Hematopoietic multipotent progenitor cell treated with erythropoietin and hydrocortisone succinate and interleukin-3 and kit ligand, for 4 days (in vitro differentiated cells): ENCODE measurements around the gene PITPNM1.
"Not testable (repeated sequence)": the region's sequence is repeated elsewhere in the genome, so short reads cannot be mapped to it uniquely, and the experiment has no call there.

ENCODE experiments used
- DNase-seq: peaks from one replicate; pipeline ENCODE4 v3.0.0-alpha.2; 2015

The PITPNM1 gene

DNA sequence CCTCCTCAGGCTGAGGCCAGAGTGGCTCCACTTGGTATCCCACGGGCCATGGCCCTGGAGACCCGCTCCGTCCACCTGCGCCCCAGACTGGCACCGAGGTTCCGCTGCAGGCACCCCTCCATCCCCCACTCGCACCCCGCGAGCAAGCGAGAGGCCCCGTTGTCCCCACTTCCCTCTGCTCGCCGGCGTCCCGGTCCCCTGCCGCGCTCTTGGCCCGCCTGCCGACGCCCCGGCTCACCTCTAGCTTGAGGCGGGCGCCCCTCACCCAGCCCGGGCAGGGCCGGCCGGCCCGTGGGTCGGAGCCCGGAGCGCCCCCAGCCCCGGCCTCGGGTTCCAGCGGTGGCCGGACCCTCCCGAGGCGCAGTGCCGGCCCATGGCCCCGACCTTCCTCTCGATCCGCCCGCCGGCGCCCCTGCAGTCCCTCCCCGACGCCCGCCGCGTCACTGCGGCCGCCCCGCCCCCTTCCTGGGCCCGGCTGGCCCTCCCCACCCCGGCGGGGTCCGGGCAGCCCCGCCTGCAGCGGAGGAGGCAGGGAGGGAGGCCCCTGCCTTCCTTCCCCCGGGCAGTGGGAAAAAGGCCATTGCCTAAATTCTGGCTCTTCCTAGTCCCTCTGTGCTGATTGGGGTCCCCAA is at the start of gene PITPNM1:
Gene PITPNM1 (minus strand): TSS at position 414 of the 632 bp plus-strand sequence. CDS start 1,183 bp downstream, outside the sequence.
- DNase-seq = peak; percentile 53

DNA sequence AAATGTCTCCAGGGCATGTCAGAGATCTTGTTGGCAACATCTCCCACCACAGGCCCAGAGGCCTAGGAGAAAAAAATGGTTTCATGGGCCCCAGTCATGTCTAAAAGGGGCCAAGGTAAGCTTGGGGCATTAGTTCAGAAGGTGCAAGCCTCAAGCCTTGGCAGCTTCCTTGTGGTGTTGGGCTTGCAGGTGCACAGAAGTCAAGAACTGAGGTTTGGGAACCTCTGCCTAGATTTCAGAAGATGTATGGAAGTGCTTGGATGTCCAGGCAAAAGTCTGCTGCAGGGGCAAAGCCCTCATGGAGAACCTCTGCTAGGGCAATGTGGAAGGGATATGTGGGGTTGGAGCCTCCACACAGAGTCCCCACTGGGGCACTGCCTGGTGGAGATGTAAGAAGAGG is 46.5 kb upstream of the PITPNM1 start:
- DNase-seq = not testable (repeated sequence)

DNA sequence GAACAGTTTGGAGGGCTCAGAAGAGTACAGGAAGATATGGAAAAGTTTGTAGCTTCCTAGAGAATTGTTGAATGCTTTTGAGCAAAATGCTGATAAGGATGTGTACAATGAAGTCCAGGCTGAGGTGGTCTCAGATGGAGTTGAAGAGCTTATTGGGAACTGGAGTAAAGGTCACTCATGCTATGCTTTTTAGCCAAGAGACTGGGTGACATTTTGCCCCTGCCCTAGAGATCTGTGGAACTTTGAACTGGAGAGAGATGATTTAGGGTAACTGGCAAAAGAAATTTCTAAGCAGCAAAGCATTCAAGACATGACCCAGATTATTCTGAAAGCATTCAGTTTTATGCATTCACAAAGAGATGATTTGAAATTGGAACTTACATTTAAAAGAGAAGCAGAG is 46.0 kb upstream of the PITPNM1 start:
- DNase-seq = no peak

DNA sequence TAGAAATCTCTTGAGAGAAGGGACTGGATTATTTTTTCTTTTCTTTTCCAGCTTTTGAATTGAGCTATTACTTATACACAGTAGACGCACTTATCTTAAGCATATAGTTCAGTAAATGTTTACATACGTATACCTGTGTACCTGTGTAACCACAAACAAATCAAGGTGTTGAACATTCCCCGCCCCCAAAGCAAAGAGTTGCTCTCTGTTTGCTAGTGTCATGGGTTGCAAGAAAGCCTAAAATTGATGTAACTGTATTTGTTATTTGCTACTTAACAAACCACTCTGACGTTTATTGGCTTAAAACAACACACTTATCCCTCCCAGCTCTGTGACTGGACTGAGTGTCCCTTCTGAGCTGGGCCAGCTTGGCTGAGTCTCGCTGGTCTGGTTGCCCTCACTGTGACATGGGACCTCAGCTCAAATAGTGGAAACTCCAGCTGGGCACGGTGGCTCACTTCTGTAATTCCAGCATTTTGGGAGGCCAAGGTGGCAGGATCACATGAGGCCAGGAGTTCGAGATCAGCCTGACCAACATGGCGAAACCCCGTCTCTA is 43.5 kb upstream of the PITPNM1 start:
- no peak for DNase-seq

DNA sequence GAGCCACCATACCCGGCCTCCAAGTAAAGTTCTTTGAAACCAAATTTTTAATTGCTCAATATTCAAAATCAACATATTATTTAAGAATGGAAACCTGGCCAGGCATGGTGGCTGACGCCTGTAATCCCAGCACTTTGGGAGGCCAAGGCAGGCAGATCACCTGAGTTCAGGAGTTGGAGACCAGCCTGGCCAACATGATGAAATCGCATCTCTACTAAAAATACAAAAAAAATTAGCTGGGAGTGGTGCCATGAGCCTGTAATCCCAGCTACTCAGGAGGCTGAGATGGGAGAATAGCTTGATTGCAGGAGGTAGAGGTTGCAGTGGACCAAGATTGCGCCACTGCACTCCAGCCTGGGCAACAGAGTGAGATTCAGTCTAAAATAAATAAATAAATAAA is 42.9 kb upstream of the PITPNM1 start:
- not testable (repeated sequence) for DNase-seq

DNA sequence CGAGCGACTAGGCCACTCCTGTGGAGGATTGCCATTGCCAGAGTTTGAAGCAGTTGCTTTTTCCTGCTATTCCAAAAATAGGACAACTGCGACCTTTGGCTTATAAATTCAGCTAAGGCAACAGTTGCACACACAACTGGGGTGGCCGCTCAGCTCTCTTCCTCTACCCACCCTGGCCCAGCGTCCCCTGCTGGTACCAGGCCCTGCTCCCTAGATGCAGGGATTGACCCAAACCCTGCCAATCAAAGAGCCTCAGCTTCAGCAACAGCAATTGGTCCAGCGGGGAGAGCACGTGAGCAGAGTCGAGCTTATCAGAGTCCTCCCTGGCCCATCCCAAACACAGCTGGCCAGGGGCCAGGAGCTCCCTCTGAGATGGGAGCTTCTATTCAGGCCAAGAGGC is 40.1 kb upstream of the PITPNM1 start:
- peak; percentile 53 for DNase-seq

DNA sequence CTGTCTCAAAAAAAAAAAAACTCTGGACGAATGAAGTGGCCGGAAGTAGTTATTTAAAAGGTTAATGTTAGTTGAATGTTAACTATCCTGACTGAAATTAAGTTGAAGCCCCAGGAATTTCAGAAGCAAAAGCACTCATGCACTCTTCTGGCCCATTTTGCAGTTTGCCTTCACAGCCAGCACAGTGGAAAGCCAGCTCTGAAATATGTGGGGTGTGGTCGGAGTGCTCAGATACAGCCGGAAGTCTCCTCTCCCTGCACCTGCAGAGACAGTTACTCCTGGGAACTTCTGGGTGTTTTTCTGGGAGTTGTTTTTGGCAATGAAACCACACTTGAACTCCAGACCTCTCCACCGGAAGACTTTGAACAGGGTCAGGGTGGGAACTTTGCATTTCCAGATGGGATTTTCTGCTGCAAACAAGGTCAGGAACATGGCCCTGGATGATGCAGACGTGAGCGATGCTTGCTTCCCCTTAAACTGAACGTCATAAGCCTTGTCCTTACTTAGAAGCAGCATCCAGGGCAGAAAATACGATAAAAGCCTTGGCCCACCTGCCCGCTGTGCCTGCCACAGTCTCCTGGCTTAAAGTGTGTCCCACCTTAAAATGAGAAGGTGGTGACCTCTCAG is 39.6 kb upstream of the PITPNM1 start:
- DNase-seq = no peak

DNA sequence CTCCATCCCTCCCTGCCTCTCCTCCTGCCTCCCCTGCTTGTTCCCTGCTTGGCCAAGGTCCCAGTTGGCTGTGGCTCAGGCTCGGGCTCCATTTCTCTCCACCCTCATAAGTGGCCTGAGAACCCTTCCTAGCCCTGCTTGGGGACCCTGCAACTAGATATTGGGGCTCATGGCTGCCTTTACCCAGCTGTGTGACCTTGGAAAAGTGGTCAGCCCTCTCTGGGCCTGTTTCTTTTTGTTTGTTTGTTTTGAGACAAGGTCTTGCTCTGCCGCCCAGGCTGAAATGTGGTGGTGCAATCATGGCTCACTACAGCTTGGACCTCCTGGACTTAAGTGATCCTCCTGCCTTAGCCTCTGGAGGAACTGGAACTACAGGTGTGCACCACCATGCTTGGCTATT is 38.4 kb upstream of the PITPNM1 start:
- no peak for DNase-seq

DNA sequence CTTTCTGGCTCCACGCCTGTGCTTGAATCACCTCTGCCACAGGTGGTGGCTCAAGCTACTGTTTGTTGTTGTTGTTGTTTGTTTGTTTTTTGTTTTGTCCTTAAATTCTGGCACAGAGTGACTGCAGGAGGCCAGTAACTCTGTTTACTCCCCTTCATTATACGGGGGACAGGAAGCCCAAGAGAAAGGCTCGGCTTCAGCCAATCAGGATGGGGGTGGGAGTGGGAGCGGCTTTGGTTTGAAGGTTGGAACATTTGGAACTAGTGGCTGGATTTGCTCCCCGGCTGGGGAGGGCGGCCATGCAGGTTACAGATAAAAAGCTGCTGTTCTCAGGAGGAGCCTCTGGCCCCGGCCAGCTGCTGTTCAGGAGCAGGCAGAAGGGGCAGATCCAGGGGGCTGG is 37.8 kb upstream of the PITPNM1 start:
- no peak for DNase-seq

DNA sequence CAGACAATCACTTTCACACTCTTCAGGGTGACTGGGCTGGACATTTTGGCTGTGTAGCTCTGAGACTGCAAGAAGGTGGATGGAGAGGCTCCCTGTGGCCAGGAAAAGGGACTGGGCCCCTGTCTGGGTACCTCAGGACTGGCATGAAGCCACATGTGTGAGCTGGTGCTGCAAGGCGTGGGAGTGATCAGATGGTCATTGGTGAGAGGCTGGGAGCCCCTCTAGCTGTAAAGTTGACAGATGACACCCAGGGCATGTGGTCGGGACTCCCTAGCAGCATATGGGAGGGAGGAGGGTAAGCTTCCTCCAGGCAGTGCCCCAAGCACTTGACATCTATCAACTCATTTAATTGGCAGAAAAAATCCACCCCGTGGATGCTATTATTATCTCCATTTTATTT is 37.0 kb upstream of the PITPNM1 start:
- DNase-seq = no peak

DNA sequence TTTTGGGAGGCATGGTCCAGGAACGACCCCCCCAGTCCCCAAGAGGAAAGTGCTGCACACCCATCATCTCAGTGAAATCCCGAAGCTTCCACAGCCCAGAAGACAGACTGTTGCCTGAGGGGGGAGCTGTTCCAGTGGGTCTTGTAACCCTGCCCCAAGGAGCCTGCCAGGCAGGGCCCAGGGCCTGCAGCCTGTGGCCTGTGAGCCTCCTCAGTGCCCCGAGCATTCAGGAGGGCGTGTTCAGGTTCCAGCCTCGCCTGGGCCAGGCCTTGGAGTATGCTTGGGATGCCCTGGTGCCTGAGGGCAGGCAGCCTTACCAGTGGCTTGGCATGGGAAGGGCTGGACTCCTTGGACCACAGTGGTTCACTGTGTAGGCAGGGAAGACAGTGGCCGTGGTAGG is 36.0 kb upstream of the PITPNM1 start:
- DNase-seq = no peak

DNA sequence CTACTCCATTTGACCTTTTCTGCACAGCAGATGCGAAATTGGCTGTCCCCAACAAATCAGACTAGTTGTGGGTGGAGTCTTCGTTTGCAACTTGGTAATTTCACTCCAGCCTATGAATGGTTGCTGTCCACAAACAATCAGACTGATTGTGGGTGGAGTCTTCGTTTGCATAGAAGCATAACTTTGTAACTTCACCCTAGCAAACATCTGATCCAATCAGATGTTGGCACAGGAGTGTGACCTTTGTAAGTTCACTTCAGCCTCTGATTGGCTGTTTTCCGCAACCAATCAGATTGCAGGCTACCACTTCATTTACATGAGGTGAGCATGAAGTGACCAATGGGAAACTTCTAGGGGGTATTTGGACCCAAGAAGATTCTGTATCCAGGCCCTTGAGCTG is 34.4 kb upstream of the PITPNM1 start:
- peak; percentile 15 for DNase-seq

DNA sequence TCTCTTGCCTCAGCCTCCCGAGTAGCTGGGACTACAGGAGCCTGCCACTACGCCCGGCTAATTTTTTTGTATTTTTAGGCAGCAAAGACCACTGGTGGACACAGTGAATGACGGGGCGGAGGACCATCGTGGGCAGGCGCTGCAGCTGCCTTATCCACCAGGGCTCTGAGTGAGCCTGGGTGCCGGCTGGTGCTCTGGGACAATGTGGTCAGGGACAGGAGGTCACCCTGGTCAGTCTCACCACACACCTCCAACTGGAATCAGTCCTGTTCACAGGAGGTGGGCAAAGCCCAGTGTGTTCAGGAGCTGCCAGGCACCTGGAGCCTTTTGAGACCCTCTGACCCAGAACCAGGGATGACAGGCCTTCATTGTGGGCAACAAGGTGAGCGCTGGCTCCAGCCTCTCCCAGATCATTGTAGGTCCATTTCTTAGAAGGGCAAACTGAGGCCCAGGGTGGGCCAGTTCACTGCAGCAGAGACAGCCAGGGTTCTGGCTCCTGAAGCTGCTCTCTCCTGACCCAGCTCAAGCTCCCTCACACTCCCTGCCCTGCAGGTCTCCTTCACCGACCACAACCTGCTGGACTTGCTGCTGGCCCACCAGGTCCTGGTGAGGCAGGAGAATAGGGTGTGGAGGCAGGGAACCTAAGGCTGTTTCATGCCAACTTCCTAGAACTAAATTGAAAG is 33.8 kb upstream of the PITPNM1 start:
- no peak for DNase-seq

DNA sequence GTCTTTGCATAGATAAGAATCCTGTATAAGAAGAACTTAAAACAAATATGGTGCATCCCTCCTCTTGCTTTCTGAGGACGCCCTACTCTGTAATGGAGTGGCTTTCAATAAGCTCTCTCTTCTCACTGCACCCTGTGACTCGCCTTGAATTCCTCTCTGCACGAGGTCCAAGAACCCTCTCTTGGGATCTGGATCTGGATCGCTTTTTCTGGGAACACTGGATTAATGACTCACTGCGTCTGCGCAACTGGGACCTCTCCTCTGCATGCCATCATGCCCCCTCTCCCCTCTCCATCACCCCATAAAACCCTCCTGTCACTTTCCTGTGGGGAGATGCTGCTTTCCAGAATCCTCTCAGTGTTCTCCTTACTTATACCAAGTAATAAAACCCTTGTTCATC is 33.1 kb upstream of the PITPNM1 start:
- DNase-seq = no peak

DNA sequence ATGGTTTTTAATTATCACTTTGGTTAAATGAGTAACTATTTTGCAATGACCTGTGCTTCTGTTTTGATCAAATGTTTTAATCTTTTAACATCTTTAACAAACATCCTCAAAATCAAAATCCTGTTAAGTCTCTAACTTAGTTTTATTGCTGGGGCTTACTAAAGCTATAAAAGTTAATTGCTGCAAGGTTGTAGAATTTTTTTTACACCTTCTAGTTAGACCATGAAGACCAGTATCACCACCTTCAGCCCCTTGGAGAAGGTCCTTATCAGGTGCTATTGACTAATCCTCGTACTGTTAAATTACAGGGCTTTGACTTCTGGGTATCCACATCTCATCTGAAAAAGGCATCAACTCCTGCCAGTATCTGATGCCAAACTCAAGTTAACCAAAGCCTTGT is 30.4 kb upstream of the PITPNM1 start:
- no peak for DNase-seq

DNA sequence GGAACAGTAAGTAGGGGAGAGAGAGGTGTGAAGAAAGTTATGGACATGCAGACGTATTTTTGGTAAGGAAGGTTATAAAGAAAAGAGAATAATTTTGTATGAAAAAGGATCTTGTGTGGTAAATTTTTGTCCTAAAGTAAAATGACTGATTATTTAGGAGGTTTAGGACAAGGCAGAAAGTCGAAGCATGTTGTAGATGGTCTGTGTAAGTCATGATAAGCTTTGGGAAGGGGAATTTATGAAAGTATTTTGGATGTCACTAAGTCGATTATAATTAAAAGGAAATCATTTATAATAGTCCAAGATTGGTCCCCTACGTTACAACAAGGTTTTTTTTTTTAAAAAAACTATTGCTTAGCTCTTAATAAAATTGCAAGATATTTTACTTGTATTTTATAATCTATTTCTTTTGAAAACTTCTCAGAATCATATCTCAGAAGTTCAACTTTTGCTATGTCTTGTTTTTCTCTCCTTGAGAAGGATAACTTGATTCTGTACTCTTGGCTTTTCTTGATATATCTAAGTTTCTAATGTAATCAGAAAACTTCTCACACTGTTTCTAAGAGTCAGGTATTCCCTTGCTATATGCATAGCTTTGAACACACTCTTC is 29.0 kb upstream of the PITPNM1 start:
- peak; percentile 17 for DNase-seq

DNA sequence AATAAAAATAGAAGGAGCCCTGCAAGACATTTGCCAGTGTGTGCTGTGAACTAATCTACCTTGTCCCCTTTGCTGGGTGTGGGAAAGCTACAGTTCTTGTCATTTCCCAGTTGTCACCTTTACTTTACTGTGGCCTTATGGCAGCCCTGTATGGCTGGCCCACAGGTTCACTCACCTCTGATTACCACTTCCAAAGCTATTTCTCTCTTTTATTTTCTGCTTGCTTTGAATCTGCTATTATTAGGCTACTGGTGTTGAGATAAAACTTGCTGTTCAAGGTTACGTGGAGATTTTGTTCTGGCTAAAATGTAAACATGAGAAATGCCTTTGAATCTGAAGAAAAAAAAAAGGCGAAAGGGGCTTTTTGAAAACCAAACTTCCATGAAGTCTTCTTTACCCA is 27.7 kb upstream of the PITPNM1 start:
- DNase-seq = no peak

DNA sequence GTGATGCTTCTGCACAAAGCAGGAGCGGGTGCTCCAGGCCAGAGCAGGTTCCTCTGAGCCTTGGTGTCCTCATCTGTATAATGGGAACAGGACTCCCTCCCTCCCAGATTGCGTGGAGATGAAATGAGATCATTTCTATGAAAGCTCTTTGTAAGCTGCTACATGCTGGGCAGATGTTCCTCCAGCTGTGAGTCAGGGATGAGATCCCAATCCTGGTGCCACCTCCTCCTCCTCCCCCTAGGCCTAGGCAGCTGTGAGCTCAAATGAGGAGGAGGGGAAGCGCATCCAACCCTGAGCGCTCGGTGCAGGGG is 25.1 kb upstream of the PITPNM1 start:
- no peak for DNase-seq

DNA sequence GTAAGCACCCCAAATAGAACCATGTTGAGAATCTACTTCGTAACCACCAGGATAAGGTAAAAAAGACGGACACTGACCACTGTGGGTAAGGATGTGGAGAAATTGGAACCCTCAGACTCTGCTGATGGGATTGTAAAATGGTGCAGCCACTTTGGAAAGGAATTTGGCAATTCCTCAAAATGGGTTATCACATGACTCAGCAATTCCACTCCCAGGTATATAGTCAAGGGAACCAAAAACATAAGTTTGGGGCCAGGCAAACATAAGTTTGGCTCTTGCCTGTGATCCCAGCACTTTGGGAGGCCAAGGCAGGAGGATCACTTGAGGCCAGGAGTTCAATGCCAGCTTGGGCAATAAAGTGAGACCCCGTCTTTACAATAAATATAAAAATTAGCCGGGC is 23.2 kb upstream of the PITPNM1 start:
- DNase-seq = no peak

DNA sequence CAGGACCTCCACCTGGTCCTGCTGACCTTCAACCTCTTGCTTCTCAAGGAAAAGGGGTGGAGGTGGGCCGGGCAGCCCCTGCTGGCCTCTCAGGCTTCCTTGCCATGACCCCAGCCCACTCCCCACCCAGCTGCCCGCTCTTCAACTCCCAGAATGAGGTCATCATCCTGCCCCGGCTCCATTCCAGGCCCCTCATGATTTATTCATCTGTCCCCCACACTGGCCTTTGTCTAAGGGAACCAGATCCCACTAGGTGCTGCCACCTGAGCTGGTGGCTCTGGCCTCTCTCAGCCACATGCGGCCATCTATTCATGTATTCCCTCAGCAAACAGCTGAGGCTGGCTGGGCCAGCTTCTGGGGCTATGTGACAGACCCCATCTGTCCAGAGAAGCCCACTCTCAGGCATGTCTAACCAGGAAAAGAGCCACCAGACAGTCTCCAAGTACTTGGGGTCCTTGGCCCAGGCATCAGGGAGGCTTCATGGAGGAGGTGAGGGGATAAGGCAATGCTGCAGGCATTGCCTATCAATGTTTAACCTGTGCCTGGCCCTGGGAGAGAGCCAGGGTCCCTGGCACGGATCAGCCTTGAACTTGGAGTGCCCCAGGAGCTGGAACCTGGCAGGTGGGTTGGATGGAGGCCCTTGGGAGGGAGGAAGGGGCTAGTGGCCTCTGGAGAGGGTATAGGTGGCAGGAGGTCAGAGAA is 20.3 kb upstream of the PITPNM1 start:
- DNase-seq = no peak

DNA sequence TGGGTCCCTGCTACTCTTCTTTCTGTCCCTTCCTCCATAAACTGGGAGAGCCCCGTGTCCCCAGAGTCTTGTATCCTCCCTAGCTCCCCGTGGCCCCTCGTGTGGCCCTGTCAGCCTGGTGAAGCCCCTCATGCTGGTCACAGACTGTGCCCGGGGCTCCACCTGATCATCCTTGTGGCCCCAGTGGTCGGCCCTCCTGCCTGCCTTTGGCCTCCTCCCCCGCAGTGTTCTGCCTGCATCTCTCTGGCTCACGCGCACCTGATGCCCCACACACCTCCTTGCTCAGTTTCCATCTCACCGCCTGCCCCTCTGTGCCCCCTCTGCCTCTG is 19.3 kb upstream of the PITPNM1 start:
- DNase-seq = no peak

DNA sequence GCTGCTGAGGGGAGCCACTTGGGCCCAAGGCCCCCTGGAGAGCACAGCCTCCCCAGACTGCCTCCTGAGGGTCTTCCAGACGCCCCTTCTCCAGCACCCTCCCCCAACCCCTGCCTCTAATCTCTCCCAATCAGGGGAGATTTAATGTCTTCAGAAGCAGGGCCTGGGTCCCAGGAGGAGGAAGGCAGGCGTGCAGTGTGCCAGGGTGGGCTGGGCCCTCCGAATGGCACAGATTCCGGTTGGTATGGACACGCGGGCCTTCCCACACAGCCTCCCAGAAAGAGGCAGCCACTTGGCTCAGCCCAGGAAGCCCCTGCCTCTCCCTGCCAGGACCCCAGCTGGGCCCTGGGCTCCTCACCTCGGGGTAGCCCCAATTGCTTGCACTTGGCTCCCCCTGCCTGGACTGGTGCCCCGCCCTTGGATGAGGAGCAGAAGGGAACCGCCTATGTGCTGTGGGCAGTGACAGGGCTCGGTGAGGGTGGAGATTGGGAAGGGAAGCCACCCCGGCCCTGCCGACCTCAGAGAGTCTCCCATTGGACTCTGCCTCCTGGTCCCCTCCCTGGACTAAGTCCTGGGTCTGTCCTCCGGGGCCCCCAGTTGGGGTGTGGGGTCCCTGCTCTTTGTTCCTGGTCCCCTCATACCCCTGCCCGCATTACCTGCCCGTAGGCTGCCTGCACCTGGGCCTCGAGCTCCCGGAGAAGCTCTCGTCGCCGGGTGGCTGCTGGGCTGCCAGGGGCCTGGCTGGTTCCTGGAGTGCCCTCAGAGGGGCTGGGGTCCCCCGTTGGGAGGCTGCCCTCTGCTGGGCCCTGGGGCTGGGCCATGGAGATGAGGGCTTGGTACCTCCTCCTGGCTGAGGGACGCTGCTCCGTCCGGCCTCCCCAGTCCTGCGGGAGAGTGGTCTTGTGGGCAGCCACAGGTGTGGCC is 18.7 kb upstream of the PITPNM1 start:
- DNase-seq = no peak
